ENCODE measurements around the gene CEACAM19.
"Not testable (repeated sequence)": the region's sequence is repeated elsewhere in the genome, so short reads cannot be mapped to it uniquely, and the experiment has no call there.

The CEACAM19 gene

DNA sequence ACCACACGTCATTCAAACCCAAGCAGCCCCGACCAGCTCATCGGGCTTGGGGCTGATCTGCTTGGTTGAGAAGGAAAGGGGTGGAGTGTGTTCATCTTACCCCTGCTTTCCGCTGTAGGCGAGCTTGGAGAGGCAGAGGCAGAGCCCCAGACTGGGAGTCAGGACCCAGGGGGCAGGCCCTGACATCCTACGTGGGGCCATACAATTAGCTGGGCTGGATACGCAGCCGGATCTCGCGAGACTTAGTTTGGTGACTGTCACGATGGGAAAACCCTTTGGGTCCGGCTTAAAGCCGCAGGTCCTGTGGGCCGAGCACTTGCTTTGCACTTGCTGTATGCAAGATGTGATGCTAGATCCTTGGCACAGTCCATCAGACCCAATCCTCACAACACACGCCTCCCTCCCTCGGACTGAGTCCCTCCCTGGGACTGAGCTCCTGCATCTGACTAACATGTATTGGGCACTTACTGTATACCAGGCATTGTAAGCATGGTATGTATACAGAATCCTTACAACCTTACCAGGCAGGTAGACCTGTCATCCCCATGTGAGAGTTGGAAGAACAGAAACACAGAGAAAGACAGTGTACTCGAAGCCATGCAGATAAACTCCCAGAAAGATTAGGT lies 31.4 kb downstream of the CEACAM19 start:
- no peak for DNase-seq (ENCODE audit: low read depth)

GRCh38 chr19:44703336-44704078 lies 32.2 kb downstream of the CEACAM19 start:
- DNase-seq (ENCODE audit: low read depth): no peak

- no peak for DNase-seq (ENCODE audit: low read depth)
Measured at GRCh38 chr19:44704982-44705381, 33.7 kb downstream of the CEACAM19 start.

- DNase-seq (ENCODE audit: low read depth): no peak
Measured at GRCh38 chr19:44705502-44706010, 34.3 kb downstream of the CEACAM19 start.

DNA sequence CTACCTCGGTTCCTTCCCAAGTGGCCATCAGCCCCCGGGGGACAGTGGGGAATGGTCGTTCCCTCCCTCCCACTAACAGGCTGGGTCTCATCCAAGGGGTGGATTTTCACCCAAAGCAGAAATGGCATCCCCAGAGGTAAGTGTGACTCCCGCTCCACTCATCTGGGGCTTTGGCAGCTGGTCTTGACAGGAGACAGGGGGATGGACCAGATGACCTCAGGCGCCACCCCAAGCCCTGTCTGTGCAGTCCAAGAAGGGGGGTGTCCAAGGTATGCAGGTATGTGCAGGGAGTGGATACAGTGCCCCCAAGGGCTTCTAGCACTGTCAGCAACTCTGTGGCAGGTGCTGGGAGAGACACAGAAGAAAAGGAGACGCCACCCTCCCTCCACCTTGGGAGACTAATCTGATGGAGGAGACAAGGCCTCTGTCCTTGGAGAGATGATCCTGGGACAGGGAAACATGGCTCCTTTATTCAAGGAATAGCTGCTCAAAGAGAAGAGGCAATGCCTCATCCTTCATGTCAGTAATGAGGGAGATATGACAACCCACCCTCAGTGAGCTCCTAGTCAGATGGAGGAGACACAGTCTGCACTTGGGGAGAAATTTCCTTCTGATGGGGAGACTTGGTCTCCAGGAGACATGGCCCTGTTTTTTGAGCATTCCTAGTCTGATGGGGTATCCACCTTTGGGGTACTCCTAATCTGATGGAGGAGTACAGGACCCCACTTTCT lies 35.4 kb downstream of the CEACAM19 start:
- DNase-seq (ENCODE audit: low read depth): no peak

- DNase-seq (ENCODE audit: low read depth): no peak
Measured at GRCh38 chr19:44707794-44708193, 36.5 kb downstream of the CEACAM19 start.

DNA sequence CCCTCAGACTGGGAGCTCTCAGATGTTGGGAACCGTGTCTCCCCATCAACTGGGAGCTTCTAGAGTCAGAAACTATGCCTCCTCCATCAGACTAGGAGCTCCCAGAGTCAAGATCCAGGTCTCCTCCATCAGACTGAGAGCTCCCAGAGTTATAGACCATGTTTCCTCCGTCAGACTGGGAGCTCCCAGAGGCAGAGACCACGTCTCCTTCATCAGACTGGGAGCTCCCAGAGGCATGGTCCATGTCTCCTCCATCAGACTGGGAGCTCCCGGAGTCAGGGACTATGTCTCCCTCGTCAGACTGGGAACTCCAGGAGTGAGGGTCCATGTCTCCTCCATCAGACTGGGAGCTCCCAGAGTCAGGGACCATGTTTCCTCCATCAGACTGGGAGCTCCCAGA lies 37.7 kb downstream of the CEACAM19 start:
- no peak for DNase-seq (ENCODE audit: low read depth)

DNA sequence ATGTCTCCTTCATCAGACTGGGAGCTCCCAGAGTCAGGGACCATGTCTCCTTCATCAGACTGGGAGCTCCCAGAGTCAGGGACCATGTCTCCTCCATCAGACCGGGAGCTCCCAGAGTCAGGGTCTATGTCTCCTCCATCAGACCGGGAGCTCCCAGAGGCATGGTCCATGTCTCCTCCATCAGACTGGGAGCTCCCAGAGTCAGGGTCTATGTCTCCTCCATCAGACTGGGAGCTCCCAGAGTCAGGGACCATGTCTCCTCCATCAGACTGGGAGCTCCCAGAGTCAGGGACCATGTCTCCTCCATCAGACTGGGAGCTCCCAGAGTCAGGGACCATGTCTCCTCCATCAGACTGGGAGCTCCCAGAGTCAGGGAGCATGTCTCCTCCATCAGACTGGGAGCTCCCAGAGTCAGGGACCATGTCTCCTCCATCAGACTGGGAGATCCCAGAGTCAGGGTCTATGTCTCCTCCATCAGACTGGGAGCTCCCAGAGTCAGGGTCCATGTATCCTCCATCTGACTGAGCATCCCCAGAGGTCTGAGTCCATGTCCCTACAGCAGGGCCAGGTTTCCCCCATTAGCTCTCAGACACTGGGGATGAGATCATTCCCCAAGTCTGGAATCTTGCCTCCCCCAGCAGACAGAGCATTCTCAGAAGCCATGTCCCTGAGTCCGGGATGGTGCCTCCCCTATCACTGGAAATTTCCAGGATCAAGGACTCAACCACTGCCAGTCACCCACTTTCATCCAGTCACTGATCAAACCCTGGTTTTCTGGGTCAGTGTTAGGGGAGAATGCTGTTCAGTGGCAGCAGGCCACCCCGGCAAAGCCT lies 38.4 kb downstream of the CEACAM19 start:
- not testable (repeated sequence) for DNase-seq (ENCODE audit: low read depth)

GRCh38 chr19:44710483-44710882 lies 39.2 kb downstream of the CEACAM19 start:
- DNase-seq (ENCODE audit: low read depth): no peak

- no peak for DNase-seq (ENCODE audit: low read depth)
Measured at GRCh38 chr19:44712864-44713515, 41.7 kb downstream of the CEACAM19 start.

DNA sequence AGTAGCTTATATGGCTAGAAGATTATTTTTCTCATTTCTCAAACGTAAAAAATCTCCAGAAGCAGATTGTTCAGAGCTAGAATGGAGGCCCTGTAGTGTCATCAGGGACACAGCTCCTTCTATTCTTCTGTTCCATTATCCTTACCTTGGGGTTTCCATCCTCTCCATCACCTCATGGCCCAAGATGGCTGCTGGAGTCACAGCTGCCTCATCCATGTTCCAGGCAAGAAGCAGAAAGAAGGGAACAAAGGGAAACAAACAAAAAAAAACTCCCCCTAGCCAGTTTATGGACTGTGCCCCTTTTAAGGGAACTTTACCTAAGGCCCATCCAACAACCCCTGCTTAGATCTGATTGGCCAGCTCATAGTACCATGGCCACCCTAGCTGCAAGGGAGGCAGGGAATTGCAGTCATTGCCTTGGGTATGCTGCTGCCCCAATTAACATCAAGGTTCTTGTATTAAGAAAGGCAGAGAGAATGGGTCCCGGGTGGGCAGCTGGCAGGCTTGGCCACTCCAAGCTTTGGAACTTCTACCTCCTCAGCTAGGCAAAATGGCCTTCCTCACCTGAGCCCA lies 43.4 kb downstream of the CEACAM19 start:
- DNase-seq (ENCODE audit: low read depth): no peak

DNA sequence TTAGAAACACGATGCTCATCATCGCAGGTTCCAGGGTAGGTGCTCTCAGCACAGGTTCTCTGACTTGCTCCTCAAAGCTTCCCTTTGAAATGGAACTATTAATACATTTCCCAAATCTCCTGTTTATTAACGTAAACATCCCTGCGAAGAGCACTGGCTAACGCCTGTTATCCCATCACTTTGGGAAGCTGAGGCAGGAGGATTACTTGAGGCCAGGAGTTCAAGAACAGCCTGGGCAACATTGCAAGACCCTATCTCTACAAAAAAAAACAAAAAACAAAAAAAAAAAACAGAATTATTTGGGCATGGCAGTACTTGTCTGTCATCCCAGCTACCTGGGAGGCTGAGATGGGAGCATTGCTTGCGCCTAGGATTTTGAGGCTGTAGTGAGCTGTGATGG lies 46.3 kb downstream of the CEACAM19 start:
- DNase-seq (ENCODE audit: low read depth): no peak

GRCh38 chr19:44718441-44719261 lies 47.4 kb downstream of the CEACAM19 start:
- no peak for DNase-seq (ENCODE audit: low read depth)

DNA sequence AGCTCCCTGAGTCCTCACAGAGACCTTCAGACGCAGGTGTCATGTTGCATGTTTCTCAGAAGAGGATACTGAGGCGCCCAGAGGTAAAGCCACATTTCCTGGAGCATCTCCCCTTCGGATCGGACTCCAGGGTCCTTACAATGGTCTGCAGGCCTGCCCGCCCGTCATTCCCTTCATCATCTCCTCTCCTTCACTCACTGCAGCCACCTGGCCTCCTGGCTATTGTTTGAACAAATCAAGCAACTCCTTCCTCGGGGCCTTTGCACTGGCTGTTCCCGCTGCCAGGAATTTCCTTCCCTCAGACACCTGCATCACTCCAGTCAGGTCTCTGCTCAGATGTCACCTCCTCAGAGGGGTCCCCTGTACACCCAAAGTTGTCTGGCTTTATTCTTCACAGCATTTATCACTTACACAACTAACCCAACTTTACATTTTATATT lies 48.0 kb downstream of the CEACAM19 start:
- no peak for DNase-seq (ENCODE audit: low read depth)

GRCh38 chr19:44720396-44720795 lies 49.1 kb downstream of the CEACAM19 start:
- not testable (repeated sequence) for DNase-seq (ENCODE audit: low read depth)

DNA sequence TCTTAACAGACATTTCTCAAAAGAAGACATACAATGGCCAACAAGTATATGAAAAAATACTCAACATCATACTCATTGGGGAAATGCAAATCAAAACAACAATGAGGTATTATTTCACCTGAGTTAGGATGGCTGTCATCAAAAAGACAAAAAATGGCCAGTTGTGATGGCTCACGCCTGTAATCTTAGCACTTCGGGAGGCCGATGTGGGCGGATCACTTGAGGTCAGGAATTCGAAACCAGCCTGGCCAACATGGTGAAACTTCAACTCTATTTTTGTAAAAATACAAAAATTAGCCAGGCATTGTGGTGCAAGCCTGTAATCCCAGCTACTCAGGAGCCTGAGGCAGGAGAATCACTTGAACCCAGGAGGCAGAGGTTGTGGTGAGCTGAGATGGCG lies 49.7 kb downstream of the CEACAM19 start:
- no peak for DNase-seq (ENCODE audit: low read depth)

DNA sequence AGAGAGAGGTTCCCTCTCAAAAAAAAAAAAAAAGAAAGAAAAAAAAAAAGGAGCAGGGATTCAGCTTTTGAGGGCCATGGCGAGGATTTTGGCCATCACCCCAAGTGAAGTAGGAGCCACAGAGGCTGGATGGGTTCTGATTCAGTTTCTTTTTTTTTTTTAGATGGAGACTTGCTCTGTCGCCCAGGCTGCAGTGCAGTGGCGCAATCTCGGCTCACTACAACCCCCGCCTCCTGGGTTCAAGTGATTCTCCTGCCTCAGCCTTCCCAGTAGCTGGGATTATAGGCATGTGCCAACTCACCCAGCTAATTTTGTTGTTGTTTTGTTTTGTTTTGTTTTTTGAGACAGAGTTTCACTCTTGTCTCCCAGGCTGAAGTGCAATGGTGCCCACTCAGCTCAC lies 50.1 kb downstream of the CEACAM19 start:
- not testable (repeated sequence) for DNase-seq (ENCODE audit: low read depth)

GRCh38 chr19:44722131-44723121 lies 51.1 kb downstream of the CEACAM19 start:
- DNase-seq (ENCODE audit: low read depth): no peak

Measured in stimulated activated CD8-positive, alpha-beta memory T cell treated with anti-CD3 and anti-CD28 coated beads, Interleukin-15, amount 100 ng/mL, for 24 hours (primary cell).